Lung (tissue), 12 donors: ENCODE results near the gene PTPRN2. TPM values are rescaled to one million over a fixed set of nuclear protein-coding genes. Genes with fewer than 3 reads are reported as not detected.

Source experiments
- ATAC-seq: fragments of 200-7000 bp; cut with Tn5 transposase; one replicate; pipeline ENCODE4 v1.9.1; 2020; ENCODE audit warnings: moderate number of reproducible peaks; ENCODE audit not compliant: insufficient read depth, low FRiP score
- DNase-seq, 3 donors: peaks; one replicate each; pipeline ENCODE4 v3.0.0-alpha.2; 2013 to 2017
- H3K27ac ChIP-seq, 2 donors: one replicate each; pipeline ENCODE4 v1.5.1; 2013; ENCODE audit warnings: mild to moderate bottlenecking in 2 of 2, moderate library complexity in 2 of 2, control low read depth in 1 of 2, inconsistent platforms in 1 of 2, low read depth in 1 of 2, low read length in 1 of 2
- H3K27me3 ChIP-seq, 3 donors: one replicate each; pipeline ENCODE4 v1.5.1; 2013; ENCODE audit warnings: low read length in 2 of 3; ENCODE audit not compliant: control insufficient read depth in 3 of 3, insufficient read depth in 3 of 3
- H3K36me3 ChIP-seq, 4 donors: one replicate each; pipeline ENCODE4 v1.5.1; 2013; ENCODE audit warnings: low read length in 4 of 4, mild to moderate bottlenecking in 1 of 4, moderate library complexity in 1 of 4; ENCODE audit not compliant: control insufficient read depth in 4 of 4, insufficient read depth in 4 of 4
- H3K4me1 ChIP-seq, 5 donors: one replicate each; pipeline ENCODE4 v1.5.1; 2013; ENCODE audit warnings: low read length in 5 of 5, mild to moderate bottlenecking in 2 of 5, moderate library complexity in 1 of 5; ENCODE audit not compliant: control insufficient read depth in 5 of 5, insufficient read depth in 5 of 5
- H3K4me3 ChIP-seq: one replicate; pipeline ENCODE4 v1.5.1; 2013; ENCODE audit warnings: mild to moderate bottlenecking, control low read depth, moderate library complexity
- H3K9ac ChIP-seq, 2 donors: one replicate each; pipeline ENCODE4 v1.5.1; 2013; ENCODE audit warnings: low read length in 2 of 2, control low read depth in 1 of 2; ENCODE audit not compliant: insufficient read depth in 1 of 2
- H3K9me3 ChIP-seq, 4 donors: one replicate each; pipeline ENCODE4 v1.5.1; 2013; ENCODE audit warnings: low read length in 3 of 4, mild to moderate bottlenecking in 1 of 4, moderate library complexity in 1 of 4; ENCODE audit not compliant: control insufficient read depth in 4 of 4, insufficient read depth in 3 of 4
- CTCF ChIP-seq: IDR thresholded peaks from 2 replicates; pipeline ENCODE4 v1.5.1; 2012; ENCODE audit warnings: mild to moderate bottlenecking; ENCODE audit errors: control extremely low read depth, extremely low read depth
- WGBS, 2 donors: extraction: QIAGEN DNeasy Blood & Tissue Kit; methylation state at CpG; one replicate each; pipeline ENCODE4 v1.1.7; 2013; 5-methylcytosine and 5-hydroxymethylcytosine counted together
- polyA plus RNA-seq, 2 donors: library from polyadenylated mRNA; stranded (reverse); fragments of 200-250 nt; gene quantifications; one replicate each; pipeline ENCODE4 v1.2.1, GENCODE V29; 2013
- total RNA-seq, 2 donors: library from RNA; depleted of rRNA in 1 of 2; stranded (reverse); fragments of >200 nt in 1 of 2; gene quantifications; one replicate each; pipeline ENCODE4 v1.2.1, GENCODE V29; 2014 to 2021
- donor health status: control.
- donor health status: control.
- donor health status: Bipolar disorder and iron deficiency.
- donor health status: healthy.
- donor health status: DM: yes; HTN: yes; CAD: no.

The PTPRN2 gene
- total and polyA plus RNA-seq, 4 donors, result 2.1 to 7.4 (median 4.4) TPM

DNA sequence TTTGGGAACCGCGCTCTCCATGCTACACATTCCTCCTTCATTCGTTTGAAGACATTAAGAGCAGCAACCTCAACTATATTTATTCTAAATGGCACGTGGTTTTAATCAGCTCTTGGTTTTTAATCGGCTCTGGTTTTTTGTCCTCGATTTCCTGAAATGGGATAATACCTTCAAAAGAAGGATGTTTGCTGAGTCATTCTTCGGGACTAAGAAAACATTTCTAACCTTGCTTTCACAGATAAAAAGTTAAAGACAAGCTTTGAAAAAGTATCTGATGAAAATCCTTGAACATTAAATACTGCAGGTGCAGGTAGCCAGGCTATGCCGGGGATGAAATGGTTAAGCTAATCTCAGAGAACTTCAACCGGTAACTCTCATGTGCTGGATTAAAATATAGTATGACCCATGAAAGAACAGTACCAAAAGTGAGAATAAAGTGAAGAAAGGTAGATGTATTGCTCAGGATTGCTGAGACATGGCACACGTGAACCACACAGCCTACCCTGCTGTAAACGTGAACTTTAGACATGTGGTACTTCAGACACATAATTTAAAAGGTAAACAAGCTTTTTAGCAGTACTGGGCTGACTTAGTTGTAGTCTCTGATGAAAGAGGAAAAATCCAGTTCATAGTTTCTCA lies 89.1 kb downstream of the PTPRN2 start:
- Histone ChIP-seq H3K9ac (no peak overlapping the region), H3K27ac (no peak overlapping the region), H3K9me3 (peaks cover 0 to 1% (median 0%) of the 10 kb centered on the region in 4 donors), H3K4me1 (peaks cover 0 to 19% (median 3%) of the 10 kb centered on the region in 5 donors), H3K27me3 (peaks cover 0 to 9% (median 0%) of the 10 kb centered on the region in 3 donors), H3K4me3 (no peak overlapping the region), H3K36me3 (no peaks in the 10 kb centered on the region)
- TF ChIP-seq CTCF, result no peak
- 60 to 74% methylated on average over 11 of the region's 11 CpGs for WGBS, 2 donors
- ATAC-seq (no peak), DNase-seq (no peak)

DNA sequence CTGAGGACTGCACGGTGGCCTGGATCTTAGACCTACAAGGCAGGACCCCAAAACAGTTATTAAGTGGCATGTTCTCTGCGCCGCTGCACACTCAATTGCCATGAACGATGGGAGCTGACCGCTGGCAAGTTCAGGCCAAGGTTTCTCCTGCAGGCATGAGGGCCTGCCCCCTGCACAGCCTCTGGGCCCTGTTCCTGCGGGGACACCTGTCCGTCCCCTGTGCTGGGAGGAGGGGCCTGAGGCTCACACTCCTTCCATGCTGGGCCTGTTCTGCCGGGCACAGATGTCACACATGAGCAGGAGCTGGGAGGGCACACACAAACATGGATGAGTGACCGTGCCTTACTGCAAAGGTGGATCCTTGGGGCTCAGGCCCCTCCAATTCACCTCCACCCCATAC lies 90.0 kb downstream of the PTPRN2 start:
- 85 to 87% methylated on average over 9 of the region's 9 CpGs for WGBS, 2 donors
- Histone ChIP-seq H3K9ac (no peak overlapping the region), H3K4me3 (no peak overlapping the region), H3K27ac (no peak overlapping the region), H3K4me1 (peaks cover 0 to 19% (median 3%) of the 10 kb centered on the region in 5 donors), H3K9me3 (peaks cover 0 to 1% (median 0%) of the 10 kb centered on the region in 4 donors), H3K27me3 (peaks cover 0 to 9% (median 0%) of the 10 kb centered on the region in 3 donors), H3K36me3 (no peaks in the 10 kb centered on the region)
- no peak for DNase-seq
- TF ChIP-seq CTCF, result no peak
- ATAC-seq, result no peak

GRCh38 chr7:158495786-158496185 lies 91.8 kb downstream of the PTPRN2 start:
- H3K9ac ChIP-seq, result no peak overlapping the region
- no peaks in the 10 kb centered on the region for H3K9me3 ChIP-seq
- no peak for TF ChIP-seq CTCF
- no peak for ATAC-seq
- no peak overlapping the region for H3K27ac ChIP-seq
- no peak overlapping the region for H3K4me3 ChIP-seq
- H3K27me3 ChIP-seq, result peaks cover 0 to 9% (median 0%) of the 10 kb centered on the region in 3 donors
- peak; percentile 37 to 61 (median 60) for DNase-seq
- H3K4me1 ChIP-seq, result peaks cover 0 to 14% (median 3%) of the 10 kb centered on the region in 5 donors
- WGBS, 2 donors, result 11 to 16% methylated on average over 3 to 6 of the region's 6 CpGs
- H3K36me3 ChIP-seq, result no peaks in the 10 kb centered on the region
